ENCODE data around the gene SYCE3.
A peak's percentile ranks its signal among the peaks of the same experiment; 100 is the strongest.
"Not testable (repeated sequence)": the region's sequence is repeated elsewhere in the genome, so short reads cannot be mapped to it uniquely, and the experiment has no call there.

The SYCE3 gene

DNA sequence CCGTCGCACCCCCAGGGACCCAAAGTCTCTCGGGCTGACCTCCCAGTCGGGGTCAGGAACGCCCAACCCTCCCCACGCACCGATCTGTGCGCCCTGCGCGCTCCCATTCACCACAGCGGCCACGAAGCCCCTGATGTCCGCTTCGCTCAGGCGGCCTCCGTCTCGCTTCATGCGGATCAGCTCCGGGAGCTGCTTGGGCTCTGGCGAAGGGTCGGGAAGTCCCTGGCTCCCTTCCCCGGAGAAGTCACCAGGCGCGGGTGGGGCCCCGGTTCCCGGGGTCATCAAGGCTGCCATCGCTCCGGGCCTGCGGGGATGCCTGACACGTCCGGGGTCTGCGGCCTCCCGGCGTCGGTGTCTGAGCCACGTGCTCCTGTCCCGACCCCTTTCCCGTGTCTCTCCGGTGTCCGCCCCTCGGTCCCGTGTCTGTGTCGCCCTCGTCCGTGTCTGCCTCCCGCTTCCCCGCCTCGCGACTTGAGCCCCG, 33.3 kb downstream of the SYCE3 start:
- DNase-seq = peak; percentile 23

DNA sequence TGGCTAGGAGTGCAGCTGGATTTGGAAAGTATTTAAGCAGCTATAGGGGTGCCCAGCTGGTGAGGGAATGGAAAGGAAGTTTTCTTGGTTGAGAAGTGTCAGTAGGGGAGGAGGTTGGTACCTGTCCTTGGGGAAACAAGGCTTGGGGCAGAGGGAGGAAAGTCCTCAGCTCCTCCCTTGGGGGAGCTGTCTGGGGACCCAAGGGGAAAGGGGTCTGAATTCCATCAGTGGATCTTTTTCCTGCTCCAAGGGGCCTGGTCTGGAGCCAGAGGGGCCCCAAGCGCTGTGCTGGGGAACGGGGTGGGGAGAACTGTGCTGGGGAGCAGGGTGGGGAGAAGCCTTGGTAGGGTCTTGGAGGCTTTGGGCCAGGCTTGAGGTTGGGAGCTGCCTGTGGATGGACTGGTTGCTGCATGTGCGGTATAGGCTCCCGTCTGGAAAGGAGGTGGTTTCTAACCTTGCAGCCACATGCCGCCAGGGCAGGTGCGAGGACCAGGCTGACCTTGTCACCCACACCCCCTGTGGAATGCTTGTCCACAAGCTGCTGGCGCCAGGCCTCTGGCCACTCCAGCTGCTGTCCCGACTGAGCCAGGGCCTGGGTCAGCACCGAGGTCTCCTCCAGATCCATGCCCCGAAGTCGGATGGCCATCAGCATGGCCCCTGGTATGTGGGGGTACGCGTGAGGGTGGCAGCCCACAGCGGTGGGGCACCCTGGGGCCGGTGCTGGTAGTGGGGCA, 33.9 kb downstream of the SYCE3 start:
- peak; percentile 44 for DNase-seq

DNA sequence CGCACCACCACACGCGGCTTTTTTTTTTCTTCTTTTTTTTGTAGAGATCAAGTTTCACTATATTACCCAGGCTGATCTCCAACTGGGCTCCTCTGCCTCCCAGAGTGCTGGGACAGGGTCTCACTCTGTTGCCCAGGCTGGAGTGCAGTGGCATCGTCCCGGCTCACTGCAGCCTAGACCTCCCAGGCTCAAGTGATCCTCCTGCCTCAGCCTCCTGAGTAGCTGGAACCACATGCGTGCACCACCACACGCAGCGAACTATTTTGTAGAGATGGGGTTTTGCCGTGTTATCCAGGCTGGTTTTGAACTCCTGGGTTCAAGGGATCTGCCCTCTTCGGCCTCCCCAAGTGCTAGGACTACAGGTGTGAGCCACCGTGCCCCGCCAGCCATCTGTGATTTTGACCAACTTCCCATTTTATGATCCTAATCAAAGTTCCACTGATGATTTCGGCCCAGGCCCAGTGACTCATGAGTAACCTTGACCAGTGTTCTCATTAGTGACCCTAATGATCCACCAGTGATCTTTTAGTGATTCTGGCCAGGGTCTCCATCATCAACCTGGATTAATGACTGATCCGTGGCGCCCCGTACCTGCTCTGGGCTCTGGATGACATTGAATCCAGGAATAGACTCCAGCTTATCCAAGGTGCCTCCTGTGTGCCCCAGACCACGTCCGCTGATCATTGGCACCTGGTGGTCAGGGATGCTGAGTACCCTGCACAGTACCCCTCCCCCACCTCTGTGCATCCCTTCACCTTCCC, 34.6 kb downstream of the SYCE3 start:
- no peak for DNase-seq

DNA sequence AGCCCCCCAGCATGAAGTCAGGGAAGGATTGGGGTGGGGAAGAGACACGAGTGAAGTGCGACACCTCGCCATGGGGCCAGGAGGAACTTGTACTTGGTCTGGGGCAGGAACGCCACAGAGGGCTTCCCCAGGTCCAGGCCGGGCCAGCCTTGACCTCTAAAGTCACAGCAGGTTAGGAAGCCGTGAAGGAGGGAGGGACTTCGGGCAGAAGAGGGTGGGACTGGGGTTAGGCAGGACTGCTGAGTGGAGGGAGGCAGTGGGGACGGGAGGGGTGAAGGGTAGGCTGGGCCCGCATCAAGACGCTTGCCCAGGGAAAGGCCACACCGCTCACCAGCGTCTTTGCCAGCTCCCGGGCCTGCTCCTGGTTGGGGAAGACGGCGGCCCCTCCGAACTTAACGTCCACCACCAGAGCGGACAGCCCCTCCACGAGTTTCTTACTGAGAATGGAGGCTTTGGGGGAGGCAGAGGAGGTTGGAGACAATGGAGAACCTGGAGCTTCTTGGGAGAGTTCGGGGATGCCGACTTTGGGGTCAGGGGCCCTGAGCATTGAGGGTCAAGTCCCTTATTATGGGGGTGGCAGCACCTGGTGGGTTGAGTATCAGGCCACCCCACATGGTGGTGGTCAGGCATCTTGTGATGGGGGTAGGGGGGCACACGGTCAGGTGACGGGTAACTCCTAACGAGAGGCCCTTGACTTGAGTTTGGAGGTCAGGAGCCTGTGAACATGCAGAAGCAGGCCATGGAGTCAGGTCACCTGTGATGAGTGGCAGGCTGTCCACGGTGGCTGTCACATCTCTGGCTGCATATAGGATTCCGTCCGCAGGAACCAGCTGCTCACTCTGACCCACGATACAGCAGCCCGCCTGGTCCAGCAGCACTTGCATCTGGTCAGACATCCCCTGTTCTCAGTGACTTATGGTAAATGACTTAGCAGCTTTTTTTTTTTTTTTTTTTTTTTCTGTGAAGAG, 35.6 kb downstream of the SYCE3 start:
- peak; percentile 89 for DNase-seq

DNA sequence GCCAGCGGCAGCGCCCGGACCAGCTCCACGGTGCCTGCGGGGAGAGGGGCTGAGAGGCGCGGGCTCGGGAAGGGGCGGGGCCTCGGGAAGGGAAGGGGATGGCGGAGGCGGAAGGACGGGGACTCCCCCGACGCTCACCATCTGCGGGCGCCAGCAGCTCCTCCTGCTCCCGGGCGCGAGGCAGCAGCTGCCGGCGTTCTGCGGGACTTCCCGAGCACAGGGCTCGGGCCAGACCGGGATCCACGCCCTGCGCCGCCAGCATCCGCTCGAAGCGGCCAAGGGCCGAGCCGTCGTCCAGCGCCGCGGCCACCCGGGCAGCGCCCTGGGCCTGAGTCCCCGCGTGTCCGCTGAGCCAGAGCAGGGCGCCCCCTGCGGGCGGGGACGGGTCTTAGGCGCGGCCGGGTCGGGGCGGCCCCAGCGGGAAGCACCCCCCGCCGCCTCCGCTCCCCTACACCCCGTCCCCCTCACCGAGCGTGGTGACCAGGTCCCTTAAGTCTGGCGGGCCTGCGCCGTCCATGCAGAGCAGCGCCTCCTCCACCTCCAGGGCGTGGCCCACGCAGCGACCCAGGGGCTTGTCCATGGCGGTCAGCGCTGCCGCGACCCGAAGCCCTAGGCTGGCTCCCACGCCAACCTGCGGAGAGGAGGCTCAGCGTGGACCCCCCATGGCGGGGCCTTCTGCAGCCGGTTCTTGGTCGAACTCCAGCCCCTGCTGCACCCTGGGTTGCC, 36.4 kb downstream of the SYCE3 start:
- peak; percentile 87 for DNase-seq

DNA sequence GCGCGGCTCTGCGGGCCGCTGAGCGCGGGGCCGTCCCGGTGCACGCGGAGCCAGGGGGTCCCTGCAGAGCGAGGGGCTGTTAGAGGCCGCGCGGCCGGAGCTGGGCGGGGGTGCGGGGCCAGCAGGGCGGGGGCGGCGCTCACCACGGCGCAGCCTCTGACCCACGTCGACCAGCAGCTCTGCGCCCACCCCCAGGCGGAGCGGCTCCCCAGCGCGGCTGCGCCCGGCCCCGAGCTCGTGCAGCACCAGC, 36.9 kb downstream of the SYCE3 start:
- DNase-seq = no peak

DNA sequence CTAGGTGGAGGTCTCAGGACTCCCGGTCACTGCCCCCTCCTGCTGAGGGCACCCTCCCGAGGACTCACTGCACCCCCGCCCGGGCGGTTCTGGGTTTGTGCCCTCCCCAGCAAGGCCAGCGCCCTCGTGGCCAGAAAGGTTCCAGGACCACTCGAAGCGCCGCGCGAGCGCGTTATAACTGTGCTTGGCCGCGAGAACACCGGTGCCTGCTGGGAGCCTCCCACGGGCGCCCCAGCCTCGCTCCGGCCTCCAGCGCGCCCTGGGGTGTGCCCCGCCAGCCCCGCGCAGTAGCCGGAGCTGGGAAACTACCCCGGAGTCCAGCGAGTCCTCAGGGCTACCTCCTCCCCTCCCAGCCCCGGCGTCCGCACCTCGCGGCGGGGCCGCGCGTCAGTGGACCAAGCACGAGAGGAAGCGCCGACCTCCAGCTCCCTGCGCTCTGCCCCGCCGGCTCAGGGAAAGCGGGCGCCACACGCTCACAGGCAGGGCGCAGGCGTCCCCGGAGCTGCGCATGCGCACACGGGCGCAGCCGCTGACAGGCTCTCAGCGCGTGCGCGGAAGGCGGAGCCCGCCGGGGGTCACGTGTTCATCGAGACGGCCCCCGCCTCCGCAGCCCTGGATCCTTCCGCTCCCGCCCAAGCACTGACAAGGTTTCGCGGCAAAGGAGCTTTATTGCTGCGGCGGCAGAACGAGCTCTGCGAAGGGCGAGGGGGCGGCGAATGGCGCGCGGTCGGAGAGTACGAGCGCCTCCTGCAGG, 37.4 kb downstream of the SYCE3 start, which contains the start of gene SCO2:
SCO2 (minus strand) TSS at position 495 of the 754 bp plus-strand sequence. CDS start 1,187 bp downstream, outside the sequence.
- peak; percentile 98 for DNase-seq

DNA sequence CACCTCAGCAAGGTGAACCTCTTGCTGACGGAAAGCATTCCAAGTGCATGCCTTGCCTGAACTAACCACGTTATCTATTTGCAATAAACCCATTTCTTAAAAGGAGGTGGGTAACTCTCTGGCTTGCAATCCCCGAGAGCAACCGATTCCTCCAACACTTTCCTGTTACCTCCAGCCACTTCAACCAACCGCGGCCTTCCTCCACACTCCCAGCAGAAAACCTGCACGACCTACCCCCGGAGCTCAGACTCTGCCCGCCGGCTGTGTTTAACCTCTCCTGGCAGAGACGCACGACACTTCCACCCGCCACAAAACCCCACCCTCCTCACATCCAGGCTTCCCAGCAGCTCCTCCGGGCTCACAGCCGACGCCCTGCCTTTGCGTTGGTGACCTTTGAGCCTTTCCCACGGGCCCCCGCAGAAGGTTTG, 38.0 kb downstream of the SYCE3 start:
- no peak for DNase-seq

DNA sequence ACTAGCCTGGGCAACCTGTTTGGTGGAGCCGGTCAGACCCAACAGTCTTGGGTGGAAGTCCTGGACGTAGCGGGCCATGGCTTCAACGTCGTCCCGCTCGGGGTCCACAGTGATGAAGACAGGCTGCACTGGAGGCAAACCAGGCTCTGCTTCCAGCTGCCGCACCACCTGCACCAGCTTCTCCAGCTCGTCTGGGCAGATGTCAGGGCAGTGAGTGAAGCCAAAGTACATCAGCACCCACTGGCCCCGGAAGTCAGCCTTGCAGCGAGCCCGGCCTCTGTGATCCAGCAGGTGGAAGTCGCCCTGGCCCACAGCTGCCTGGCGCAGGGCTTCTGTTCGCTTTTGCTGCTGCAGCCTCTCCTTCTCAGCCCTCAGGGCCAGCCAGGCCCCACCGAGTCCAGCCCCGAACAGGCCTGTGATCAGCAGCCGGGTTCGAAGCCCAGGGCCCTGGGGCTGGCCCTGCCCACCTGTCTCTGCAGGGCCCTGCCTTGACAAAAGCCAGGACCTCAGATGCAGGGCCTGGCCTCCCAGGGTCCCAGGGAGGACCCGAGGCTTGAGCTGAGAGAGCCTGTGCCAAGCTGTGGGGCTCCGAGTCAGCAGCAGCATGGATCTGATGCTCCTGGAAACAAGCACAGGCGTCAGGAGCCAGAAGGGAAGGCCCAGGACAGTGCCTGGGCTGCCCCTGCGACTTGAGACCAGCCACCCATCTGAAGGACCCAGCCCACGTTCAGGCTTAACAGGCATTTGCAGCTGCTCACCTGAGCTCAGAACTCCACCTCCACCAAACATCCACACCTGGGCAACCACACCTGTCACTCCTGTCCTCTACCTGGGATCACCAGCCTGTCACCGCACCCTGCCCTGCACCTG, 38.7 kb downstream of the SYCE3 start:
- DNase-seq = peak; percentile 41

DNA sequence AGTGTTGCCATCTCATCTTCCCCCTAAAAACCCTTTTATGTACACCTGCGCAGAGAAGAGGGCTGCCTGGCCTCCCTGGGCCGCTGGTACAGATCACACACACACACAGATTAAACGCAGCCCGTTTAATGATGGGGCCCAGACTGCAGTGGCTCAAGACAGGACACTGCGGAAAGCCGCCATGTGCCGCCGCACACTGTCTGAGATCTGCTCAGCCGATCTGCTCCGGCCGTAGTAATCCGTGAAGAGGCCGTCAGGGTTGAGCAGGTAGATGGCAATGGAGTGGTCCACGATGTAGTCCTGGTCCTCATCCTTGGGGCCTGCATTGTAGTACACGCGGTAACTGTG, 39.3 kb downstream of the SYCE3 start:
- no peak for DNase-seq

DNA sequence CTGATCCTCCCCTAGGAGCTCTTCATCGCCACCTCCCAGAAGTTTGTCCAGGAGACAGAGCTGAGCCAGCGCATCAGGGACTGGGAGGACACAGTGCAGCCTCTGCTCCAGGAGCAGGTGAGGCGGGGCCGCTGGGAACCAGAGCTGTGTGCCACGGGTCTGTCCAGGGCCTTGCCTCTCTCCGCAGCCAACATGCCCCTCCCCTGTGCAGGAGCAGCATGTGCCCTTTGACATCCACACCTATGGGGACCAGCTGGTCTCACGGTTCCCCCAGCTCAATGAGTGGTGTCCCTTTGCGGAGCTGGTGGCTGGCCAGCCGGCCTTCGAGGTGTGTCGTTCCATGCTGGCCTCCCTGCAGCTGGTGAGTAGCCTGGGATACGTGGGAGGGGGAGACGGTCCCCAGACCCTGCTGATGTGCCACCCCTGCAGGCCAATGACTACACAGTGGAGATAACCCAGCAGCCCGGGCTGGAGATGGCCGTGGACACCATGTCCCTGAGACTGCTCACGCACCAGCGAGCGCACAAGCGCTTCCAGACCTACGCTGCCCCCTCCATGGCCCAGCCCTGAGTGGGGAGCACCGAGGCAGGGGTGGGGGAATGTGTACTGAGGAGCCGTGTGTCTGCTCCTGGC, 39.8 kb downstream of the SYCE3 start:
- DNase-seq = no peak

DNA sequence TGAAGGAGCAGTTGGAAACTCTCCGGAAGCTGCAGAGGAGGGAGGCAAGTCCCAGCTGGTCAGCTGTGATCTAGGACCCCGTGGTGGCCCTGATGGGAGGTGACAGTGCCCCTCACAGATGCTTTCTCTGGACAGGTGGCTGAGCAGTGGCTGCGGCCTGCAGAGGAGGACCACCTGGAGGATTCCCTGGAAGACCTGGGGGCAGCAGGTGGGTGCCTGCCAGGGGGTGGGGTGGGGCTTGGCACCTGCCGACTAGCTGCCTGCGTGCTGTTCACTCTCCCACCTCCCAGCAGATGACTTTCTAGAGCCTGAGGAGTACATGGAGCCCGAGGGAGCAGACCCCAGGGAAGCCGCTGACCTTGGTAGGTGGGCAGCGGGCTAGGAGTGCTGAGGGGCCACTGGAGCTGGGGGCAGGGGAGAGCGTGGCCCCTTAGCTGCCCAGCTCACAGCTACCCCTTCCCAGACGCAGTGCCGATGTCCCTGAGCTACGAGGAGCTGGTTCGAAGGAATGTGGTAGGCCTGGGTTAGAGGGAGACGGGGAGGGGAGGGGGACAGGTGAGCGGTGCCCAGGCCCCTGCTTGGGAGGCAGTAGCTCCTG, 40.4 kb downstream of the SYCE3 start:
- no peak for DNase-seq

DNA sequence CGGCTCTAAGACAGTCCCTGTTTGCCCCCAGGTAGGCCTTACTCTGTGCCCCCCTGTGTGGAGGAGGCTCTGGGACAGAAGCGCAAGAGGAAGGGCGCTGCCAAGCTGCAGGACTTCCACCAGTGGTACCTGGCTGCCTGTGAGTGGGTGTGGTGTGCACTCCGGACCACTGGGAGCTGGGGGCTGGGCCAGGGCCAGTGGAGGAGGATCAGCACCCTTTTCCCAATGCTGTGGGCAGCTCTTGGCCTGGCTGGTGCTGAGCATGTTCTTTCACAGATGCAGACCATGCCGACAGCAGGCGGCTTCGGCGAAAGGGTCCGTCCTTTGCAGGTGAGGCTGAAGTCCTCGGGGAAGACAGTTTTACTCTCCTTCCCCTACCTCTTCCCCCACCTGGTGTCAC, 41.0 kb downstream of the SYCE3 start:
- no peak for DNase-seq

DNA sequence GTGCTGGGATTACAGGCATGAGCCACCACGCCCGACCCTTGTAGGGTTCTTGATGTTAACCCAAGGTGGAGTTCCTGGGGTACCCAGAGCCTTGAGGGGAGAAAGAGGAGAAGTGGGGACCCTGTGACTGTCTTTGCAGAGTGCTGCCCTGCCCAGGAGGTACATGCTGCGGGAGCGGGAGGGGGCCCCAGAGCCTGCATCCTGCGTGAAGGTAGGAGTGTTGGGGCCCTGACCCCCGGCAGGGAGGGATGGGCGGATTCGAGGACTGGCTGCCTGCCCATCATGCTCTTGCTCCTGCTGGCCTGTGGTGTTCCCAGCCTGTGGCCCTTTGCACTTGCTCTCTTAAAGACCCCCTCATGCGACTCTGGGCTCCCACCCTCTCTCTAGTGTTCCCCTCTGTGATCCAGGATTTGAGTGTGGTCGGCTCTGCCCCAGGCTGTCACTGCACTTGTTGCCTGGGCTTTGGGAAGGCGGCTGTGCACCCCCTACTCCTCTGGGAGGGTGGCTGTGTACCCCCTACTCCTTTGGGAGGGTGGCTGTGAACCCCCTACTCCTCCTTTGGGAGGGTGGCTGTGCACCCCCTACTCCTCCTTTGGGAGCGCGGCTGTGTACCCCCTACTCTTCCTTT, 41.8 kb downstream of the SYCE3 start:
- DNase-seq = no peak

DNA sequence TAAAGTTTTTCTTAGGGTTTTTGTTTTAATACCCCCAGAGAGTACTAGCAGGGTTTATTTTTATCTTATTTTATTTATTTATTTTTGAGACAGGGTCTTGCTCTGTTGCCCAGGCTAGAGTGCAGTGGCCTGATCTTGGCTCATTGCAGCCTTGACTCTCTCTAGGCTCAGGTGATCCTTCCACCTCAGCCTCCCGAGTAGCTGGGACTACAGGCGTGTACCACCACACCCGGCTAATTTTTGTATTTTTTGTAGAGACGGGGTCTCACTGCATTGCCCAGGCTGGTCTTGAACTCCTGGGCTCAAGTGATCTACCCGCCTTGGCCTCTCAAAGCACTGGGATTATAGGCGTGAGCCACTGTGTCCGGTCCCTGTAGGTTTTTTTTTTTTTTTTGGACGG, 42.5 kb downstream of the SYCE3 start:
- DNase-seq = not testable (repeated sequence)

DNA sequence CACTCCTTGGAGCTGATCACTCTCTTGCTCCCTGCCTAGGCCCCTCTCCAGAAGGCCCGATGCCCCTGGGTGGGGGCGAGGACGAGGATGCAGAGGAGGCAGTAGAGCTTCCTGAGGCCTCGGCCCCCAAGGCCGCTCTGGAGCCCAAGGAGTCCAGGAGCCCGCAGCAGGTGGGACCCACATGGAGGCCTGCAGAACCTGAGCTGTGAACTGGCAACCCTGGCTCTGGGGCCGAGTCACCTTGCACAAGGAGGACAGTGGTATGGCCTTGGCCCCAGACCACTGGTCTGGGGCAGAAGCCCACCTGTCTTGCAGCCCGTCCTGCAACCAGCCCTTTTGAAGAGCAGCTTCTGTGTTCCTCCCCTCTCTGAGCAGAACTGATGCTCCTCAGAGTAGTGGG, 43.6 kb downstream of the SYCE3 start:
- no peak for DNase-seq

DNA sequence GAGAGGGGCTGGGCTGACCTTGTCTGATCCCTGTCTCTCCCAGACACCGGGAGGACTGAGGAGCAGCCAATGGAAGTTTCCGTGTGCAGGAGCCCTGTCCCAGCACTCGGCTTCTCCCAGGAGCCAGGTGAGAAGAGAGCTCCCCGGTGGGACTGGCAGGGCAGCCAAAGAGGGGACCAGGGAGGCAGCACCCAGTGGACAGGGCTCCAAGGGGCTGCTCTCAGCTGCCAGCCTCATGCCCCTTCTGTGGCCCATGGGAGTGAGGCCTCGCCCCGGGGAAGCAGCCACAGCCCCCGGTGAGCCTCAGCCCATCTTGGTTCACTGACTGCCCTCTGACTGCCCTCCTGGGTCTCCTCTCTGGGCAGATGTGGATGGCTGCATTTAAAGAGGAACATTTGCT, 44.1 kb downstream of the SYCE3 start:
- no peak for DNase-seq

DNA sequence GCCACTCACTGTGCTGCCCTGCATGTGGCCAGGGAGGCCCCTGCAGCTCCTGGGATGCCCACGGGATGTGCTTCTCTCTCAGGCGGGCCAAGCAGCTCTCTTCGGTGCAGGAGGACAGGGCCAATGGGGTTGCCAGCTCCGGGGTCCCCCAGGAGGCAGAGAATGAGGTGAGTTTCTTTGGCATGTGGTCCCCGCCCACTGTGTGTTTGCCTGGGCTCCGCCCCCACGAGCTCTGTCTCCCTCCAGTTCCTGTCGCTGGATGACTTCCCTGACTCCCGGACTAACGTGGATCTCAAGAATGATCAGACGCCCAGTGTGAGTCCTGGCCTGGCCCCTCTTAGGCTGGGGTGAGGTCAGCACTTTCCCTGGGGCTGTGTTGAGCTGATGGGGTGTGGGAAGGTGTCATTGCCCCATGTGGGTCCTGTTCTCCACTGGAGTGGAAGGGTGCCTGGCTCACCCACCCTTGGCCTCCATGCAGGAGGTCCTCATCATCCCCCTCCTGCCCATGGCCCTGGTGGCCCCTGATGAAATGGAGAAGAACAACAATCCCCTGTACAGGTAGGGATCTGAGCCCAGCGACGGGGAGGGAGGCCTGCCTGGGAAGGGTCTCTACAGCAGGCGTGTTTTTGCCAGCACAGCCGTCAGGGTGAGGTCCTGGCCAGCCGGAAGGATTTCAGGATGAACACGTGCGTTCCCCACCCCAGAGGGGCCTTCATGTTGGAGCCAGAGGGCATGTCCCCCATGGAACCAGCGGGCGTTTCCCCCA, 45.0 kb downstream of the SYCE3 start:
- no peak for DNase-seq

DNA sequence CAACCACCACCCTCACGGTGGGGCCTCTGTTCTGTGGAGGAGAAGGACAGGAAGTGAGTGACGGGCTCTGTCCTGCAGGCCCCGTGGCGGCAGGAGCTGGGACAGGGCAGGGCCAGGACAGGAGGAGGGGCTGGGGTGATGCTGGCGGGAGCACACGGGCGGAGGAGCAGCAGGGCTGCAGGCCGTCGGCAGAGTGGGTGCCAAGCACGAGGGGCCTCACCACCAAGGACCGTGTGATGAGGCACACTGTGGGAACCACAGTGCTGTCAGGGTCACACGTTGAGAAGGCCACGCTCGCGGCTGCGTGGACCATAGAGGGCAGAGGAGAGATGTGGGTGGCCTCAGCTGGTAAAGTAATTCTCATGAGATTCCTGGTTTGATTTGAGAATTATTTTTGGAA, 45.8 kb downstream of the SYCE3 start:
- no peak for DNase-seq

All from RPMI8226 (cell line).